GM18858 (cell line): ENCODE measurements around the gene PPP6R3.

Experiments
- ATAC-seq: cut with Tn5 transposase; IDR thresholded peaks from one replicate; pipeline ENCODE4 v1.9.1; 2021; ENCODE audit not compliant: unreplicated experiment

Gene PPP6R3

GRCh38 chr11:68661697-68662603 lies 201.4 kb downstream of the PPP6R3 start:
- ATAC-seq = no peak

GRCh38 chr11:68663482-68664010 lies 203.0 kb downstream of the PPP6R3 start:
- no peak for ATAC-seq

GRCh38 chr11:68664141-68664540 lies 203.6 kb downstream of the PPP6R3 start:
- ATAC-seq = no peak

- no peak for ATAC-seq
These were observed 204.4 kb downstream of the PPP6R3 start for GRCh38 chr11:68664906-68665305.
